BE2C (cell line): ENCODE results near the gene NFIX.
A peak's percentile ranks its signal among the peaks of the same experiment; 100 is the strongest.

Source experiments
- DNase-seq: peaks from one replicate; pipeline ENCODE4 v3.0.0-alpha.2; 2020
- H3K27me3 ChIP-seq: fragments of 250-450 bp; sonication (Bioruptor Pico); 2 replicates; pipeline ENCODE4 v1.5.1; 2020; ENCODE audit warnings: mild to moderate bottlenecking
- H3K36me3 ChIP-seq: fragments of 250-450 bp; sonication (Bioruptor Pico); 2 replicates; pipeline ENCODE4 v1.5.1; 2020; ENCODE audit warnings: mild to moderate bottlenecking
- H3K4me1 ChIP-seq: fragments of 250-450 bp; sonication (Bioruptor Pico); 2 replicates; pipeline ENCODE4 v1.5.1; 2020
- H3K4me3 ChIP-seq: 2 replicates; pipeline ENCODE4 v1.5.1; 2011; ENCODE audit warnings: low read depth, low read length
- H3K9me3 ChIP-seq: fragments of 250-450 bp; sonication (Bioruptor Pico); 2 replicates; pipeline ENCODE4 v1.5.1; 2020
- CTCF ChIP-seq: IDR thresholded peaks from 2 replicates; pipeline ENCODE4 v1.5.1; 2012; ENCODE audit warnings: mild to moderate bottlenecking, low read depth, low read length

NFIX gene

GRCh38 chr19:13024951-13025697, 29.8 kb downstream of the NFIX start:
- no peaks in the 10 kb centered on the region for H3K9me3 ChIP-seq
- H3K27me3 ChIP-seq: no peaks in the 10 kb centered on the region
- peaks cover 13% of the 10 kb centered on the region for H3K4me1 ChIP-seq
- H3K4me3 ChIP-seq: peak overlapping the region; percentile 68
- peaks cover 10% of the 10 kb centered on the region for H3K36me3 ChIP-seq
- DNase-seq: no peak
- TF ChIP-seq CTCF: no peak

- DNase-seq: no peak
- Histone ChIP-seq H3K4me1 (peaks cover 13% of the 10 kb centered on the region), H3K4me3 (peak overlapping the region; percentile 68), H3K36me3 (peaks cover 10% of the 10 kb centered on the region), H3K9me3 (no peaks in the 10 kb centered on the region), H3K27me3 (no peaks in the 10 kb centered on the region)
- TF ChIP-seq CTCF: no peak
These were observed 30.7 kb downstream of the NFIX start for GRCh38 chr19:13025819-13026456.

- DNase-seq: no peak
- no peaks in the 10 kb centered on the region for H3K9me3 ChIP-seq
- H3K36me3 ChIP-seq: peaks cover 10% of the 10 kb centered on the region
- peaks cover 13% of the 10 kb centered on the region for H3K4me1 ChIP-seq
- peak overlapping the region; percentile 68; the same call in 1 of the 2 replicates for H3K4me3 ChIP-seq
- TF ChIP-seq CTCF: no peak
- H3K27me3 ChIP-seq: no peaks in the 10 kb centered on the region
These were observed 31.4 kb downstream of the NFIX start for GRCh38 chr19:13026462-13027370.

GRCh38 chr19:13027557-13027956, 32.3 kb downstream of the NFIX start:
- H3K27me3 ChIP-seq: no peaks in the 10 kb centered on the region
- peaks cover 13% of the 10 kb centered on the region for H3K4me1 ChIP-seq
- H3K4me3 ChIP-seq: no peak overlapping the region
- no peak for TF ChIP-seq CTCF
- H3K36me3 ChIP-seq: peaks cover 10% of the 10 kb centered on the region
- no peaks in the 10 kb centered on the region for H3K9me3 ChIP-seq
- DNase-seq: no peak

GRCh38 chr19:13028027-13028426, 32.8 kb downstream of the NFIX start:
- Histone ChIP-seq H3K4me1 (peaks cover 13% of the 10 kb centered on the region), H3K4me3 (no peak overlapping the region), H3K36me3 (peaks cover 10% of the 10 kb centered on the region), H3K27me3 (no peaks in the 10 kb centered on the region), H3K9me3 (no peaks in the 10 kb centered on the region)
- DNase-seq: no peak
- TF ChIP-seq CTCF: no peak
